ENCODE results near the gene RGSL1. TPM values are rescaled to one million over a fixed set of nuclear protein-coding genes. Genes with fewer than 3 reads are reported as not detected.
A peak's percentile ranks its signal among the peaks of the same experiment; 100 is the strongest.

RGSL1 gene
- total and polyA plus RNA-seq, 12 donors, result not detected

DNA sequence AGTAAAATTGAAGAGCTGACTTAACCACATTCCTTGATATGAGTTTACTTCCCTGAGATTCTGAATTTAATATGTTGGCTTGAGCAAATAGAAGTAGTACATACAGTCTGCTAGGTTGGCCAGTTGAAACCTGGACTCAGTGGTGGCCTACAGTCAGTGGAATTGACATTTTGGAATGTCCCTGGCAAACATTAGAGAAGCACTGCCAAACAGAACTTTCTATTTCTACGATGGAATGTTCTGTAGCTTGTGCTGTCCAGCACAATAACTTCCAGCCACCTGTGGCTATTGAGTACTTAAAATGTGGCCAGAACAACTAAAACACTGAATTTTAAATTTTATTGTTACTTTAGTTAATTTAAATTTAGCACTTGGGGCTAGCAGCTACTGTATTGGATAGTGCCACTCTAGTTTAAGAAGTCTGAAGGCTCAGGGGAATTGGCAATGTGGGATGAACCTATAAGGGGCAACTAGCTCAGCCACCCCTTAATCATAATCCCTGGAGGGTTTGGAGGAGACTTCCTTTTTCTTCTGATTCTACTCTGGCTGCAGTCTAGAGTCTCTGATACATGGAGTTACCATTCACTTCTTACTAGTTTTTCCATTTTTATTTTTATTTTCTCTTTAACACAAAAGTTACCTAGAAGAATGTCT is 39.2 kb upstream of the RGSL1 start:
- H3K27ac ChIP-seq, result peak overlapping the region in 2 of 10 donors; percentile 59 to 62
- no peak overlapping the region for H3K4me3 ChIP-seq
- intact Hi-C loops (cut with DNase I), result no loop called here
- H3K27me3 ChIP-seq, result peaks cover 0 to 15% (median 6%) of the 10 kb centered on the region in 7 donors
- DNase-seq (peak in 1 of 2 donors; percentile 7), ATAC-seq (peak; percentile 58 to 97 (median 88))
- TF ChIP-seq, protein P1, sequence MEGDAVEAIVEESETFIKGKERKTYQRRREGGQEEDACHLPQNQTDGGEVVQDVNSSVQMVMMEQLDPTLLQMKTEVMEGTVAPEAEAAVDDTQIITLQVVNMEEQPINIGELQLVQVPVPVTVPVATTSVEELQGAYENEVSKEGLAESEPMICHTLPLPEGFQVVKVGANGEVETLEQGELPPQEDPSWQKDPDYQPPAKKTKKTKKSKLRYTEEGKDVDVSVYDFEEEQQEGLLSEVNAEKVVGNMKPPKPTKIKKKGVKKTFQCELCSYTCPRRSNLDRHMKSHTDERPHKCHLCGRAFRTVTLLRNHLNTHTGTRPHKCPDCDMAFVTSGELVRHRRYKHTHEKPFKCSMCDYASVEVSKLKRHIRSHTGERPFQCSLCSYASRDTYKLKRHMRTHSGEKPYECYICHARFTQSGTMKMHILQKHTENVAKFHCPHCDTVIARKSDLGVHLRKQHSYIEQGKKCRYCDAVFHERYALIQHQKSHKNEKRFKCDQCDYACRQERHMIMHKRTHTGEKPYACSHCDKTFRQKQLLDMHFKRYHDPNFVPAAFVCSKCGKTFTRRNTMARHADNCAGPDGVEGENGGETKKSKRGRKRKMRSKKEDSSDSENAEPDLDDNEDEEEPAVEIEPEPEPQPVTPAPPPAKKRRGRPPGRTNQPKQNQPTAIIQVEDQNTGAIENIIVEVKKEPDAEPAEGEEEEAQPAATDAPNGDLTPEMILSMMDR (IDR thresholded peaks at IDR 0.05), result no peak
- H3K36me3 ChIP-seq, result no peaks in the 10 kb centered on the region
- H3K9me3 ChIP-seq, result peaks cover 0 to 3% (median 0%) of the 10 kb centered on the region in 11 donors
- 23 to 30% methylated on average over 1 of the region's 1 CpG for WGBS, 2 donors
- H3K4me1 ChIP-seq, result peaks cover 0 to 11% (median 4%) of the 10 kb centered on the region in 9 donors

DNA sequence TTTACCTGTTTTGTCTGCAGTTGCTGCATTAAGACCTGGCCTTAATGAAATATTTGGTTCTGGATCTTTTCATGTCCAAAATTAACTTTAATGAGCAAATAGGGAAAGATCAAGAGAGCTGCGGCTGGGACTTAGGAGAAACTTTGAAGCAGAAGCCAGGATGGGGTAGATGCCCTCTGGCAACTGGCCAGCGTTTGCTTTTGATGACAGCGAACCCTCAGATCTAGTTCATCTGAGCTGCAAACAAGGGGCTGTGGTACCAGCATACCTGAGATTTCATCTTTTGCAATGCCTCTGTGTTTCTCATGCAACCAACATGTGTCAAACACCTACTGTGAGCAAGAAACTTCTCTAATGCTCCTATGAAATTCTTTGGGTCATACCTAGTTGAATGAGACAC is 36.5 kb upstream of the RGSL1 start:
- peaks cover 0 to 11% (median 5%) of the 10 kb centered on the region in 7 donors for H3K27me3 ChIP-seq
- intact Hi-C loops (cut with DNase I), result no loop called here
- peaks cover 0 to 11% (median 4%) of the 10 kb centered on the region in 9 donors for H3K4me1 ChIP-seq
- H3K36me3 ChIP-seq, result no peaks in the 10 kb centered on the region
- H3K27ac ChIP-seq, result no peak overlapping the region
- WGBS, 2 donors, result 87% methylated on average over 3 of the region's 3 CpGs
- H3K4me3 ChIP-seq, result no peak overlapping the region
- no peaks in the 10 kb centered on the region for H3K9me3 ChIP-seq
- no peak for DNase-seq
- ATAC-seq, result no peak
- TF ChIP-seq, protein P1 (IDR thresholded peaks at IDR 0.05), result no peak

DNA sequence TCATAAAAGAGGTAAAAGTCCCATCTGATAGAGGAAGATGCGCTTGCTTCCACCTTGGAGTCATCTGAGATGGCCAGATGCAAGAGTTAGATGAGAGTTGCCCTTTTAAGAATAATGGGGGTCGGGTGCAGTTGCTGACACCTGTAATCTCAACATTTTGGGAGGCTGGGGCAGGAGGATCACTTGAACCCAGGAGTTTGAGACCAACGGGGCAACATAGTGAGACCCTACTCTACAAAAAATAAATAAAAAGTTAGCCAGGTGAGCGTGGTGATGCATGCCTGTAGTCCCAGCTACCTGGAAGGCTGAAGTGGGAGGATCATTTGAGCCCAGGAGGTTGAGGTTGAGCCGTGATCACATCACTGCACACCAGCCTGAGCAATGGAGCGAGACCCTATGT is 36.0 kb upstream of the RGSL1 start:
- Histone ChIP-seq H3K27ac (no peak overlapping the region), H3K36me3 (no peaks in the 10 kb centered on the region), H3K4me3 (no peak overlapping the region), H3K27me3 (peaks cover 0 to 9% (median 3%) of the 10 kb centered on the region in 7 donors), H3K9me3 (no peaks in the 10 kb centered on the region), H3K4me1 (peaks cover 0 to 11% (median 4%) of the 10 kb centered on the region in 9 donors)
- intact Hi-C loops (cut with DNase I), result no loop called here
- TF ChIP-seq, protein P1 (IDR thresholded peaks at IDR 0.05), result no peak
- ATAC-seq (no peak), DNase-seq (no peak)
- WGBS, 2 donors, result 89 to 91% methylated on average over 6 of the region's 6 CpGs

DNA sequence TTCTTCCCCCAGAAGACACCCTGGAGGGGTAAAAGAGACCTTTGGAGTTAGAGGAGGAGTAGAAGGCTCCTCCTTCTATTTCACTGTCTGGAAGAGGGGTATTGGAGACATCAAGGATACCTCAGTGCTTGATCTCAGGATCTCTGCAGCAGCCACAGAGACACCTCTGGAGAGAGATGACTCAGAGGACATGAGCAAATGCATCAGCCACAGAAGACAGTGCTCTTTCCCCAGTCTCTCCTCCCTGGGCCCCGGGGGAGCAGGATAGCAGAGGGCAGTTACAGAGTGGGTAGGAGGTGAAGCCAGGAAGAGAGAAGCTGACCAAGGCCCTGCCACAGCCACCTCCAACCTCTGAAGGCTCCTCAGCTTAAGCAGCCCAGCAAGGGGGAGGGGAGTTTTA is 34.2 kb upstream of the RGSL1 start:
- DNase-seq, result no peak
- no peaks in the 10 kb centered on the region for H3K36me3 ChIP-seq
- ATAC-seq, result no peak
- intact Hi-C loops (cut with DNase I), result no loop called here
- peaks cover 0 to 9% (median 3%) of the 10 kb centered on the region in 7 donors for H3K27me3 ChIP-seq
- TF ChIP-seq, protein P1 (IDR thresholded peaks at IDR 0.05), result no peak
- WGBS, 2 donors, result 71 to 76% methylated on average over 1 of the region's 1 CpG
- no peak overlapping the region for H3K4me3 ChIP-seq
- peaks cover 0 to 4% (median 2%) of the 10 kb centered on the region in 9 donors for H3K4me1 ChIP-seq
- H3K9me3 ChIP-seq, result no peaks in the 10 kb centered on the region
- H3K27ac ChIP-seq, result no peak overlapping the region
